Lower leg skin (tissue), 4 donors: ENCODE data around the gene C10orf120. TPM values are rescaled to one million over a fixed set of nuclear protein-coding genes. Genes with fewer than 3 reads are reported as not detected.
A peak's percentile ranks its signal among the peaks of the same experiment; 100 is the strongest.

ENCODE experiments used
- DNase-seq, 2 donors: peaks; one replicate each; pipeline ENCODE4 v3.0.0-alpha.2; 2019; ENCODE audit warnings: low spot score in 2 of 2
- H3K4me3 ChIP-seq: fragments of 200-600 bp; sonication (generic); 2 replicates; pipeline ENCODE4 v1.5.1; 2017; ENCODE audit warnings: mild to moderate bottlenecking, low read depth; ENCODE audit not compliant: poor library complexity, severe bottlenecking
- CTCF ChIP-seq, 3 donors: fragments of 450-650 bp; IDR thresholded peaks; one replicate each; pipeline ENCODE4 v1.5.1; 2016; ENCODE audit warnings: antibody characterized with exemption in 3 of 3, mild to moderate bottlenecking in 3 of 3, moderate library complexity in 2 of 3
- POLR2A ChIP-seq, 2 donors: fragments of 450-650 bp; IDR thresholded peaks; one replicate each; pipeline ENCODE4 v1.6.1; 2016 to 2017; ENCODE audit warnings: antibody characterized with exemption in 2 of 2, mild to moderate bottlenecking in 1 of 2, moderate library complexity in 1 of 2
- WGBS, 2 donors: methylation state at CpG; one replicate each; pipeline ENCODE4 v1.1.5; 2018; 5-methylcytosine and 5-hydroxymethylcytosine counted together
- intact Hi-C: fragments of 100-400 bp; cut with DNase I; formaldehyde crosslinking; loops from one replicate; pipeline ENCODE4 v1.15.0; 2023; ENCODE audit warnings: low total_unique reads
- total RNA-seq, 4 donors: library from RNA; depleted of rRNA; stranded (reverse); fragments of >200 nt; gene quantifications; one replicate each; pipeline ENCODE4 v1.1.0, GENCODE V29; 2016

C10orf120 gene
- total RNA-seq, 4 donors from 2014 or later, result not detected

GRCh38 chr10:122709971-122710370 lies 10.3 kb upstream of the C10orf120 start:
- no peak for DNase-seq
- 67 to 79% methylated on average over 4 of the region's 4 CpGs for WGBS, 2 donors
- H3K4me3 ChIP-seq, result no peak overlapping the region
- TF ChIP-seq POLR2A (IDR thresholded peaks at IDR 0.05) (no peak), CTCF (IDR thresholded peaks at IDR 0.05) (no peak)
- intact Hi-C loops, result no loop called here

GRCh38 chr10:122707535-122707934 lies 7.9 kb upstream of the C10orf120 start:
- intact Hi-C loops, result no loop called here
- TF ChIP-seq POLR2A (IDR thresholded peaks at IDR 0.05) (no peak), CTCF (IDR thresholded peaks at IDR 0.05) (no peak)
- peak in 1 of 2 donors; percentile 19 for DNase-seq
- H3K4me3 ChIP-seq, result no peak overlapping the region
- WGBS, 2 donors, result 48 to 58% methylated on average over 9 of the region's 9 CpGs

GRCh38 chr10:122706947-122707346 lies 7.3 kb upstream of the C10orf120 start:
- WGBS, 2 donors, result 77 to 78% methylated on average over 4 of the region's 4 CpGs
- DNase-seq, result no peak
- TF ChIP-seq POLR2A (IDR thresholded peaks at IDR 0.05), result no peak
- no peak for TF ChIP-seq CTCF (IDR thresholded peaks at IDR 0.05)
- intact Hi-C loops, result no loop called here
- no peak overlapping the region for H3K4me3 ChIP-seq

- intact Hi-C loops, result no loop called here
- WGBS, 2 donors, result 92 to 96% methylated on average over 2 of the region's 2 CpGs
- H3K4me3 ChIP-seq, result no peak overlapping the region
- DNase-seq, result no peak
- TF ChIP-seq POLR2A (IDR thresholded peaks at IDR 0.05) (no peak), CTCF (IDR thresholded peaks at IDR 0.05) (no peak)
Measured at GRCh38 chr10:122706467-122706866, 6.8 kb upstream of the C10orf120 start.

- H3K4me3 ChIP-seq, result no peak overlapping the region
- intact Hi-C loops, result no loop called here
- no peak for DNase-seq
Measured at GRCh38 chr10:122703483-122704448, 4.1 kb upstream of the C10orf120 start.

More at GRCh38 chr10:122703483-122704448, 4.1 kb upstream of the C10orf120 start:
- 45 to 48% methylated on average over 9 of the region's 9 CpGs for WGBS, 2 donors
- TF ChIP-seq CTCF (IDR thresholded peaks at IDR 0.05), result no peak
- no peak for TF ChIP-seq POLR2A (IDR thresholded peaks at IDR 0.05)
